Esophagus squamous epithelium (tissue), 5 donors: Measurements from ENCODE around the gene SLC15A5. TPM values are rescaled to one million over a fixed set of nuclear protein-coding genes. Genes with fewer than 3 reads are reported as not detected.

Experiments used
- DNase-seq: peaks from one replicate; lab custom pipeline; 2025; lab: John Stamatoyannopoulos, UW
- H3K27ac ChIP-seq, 4 donors: fragments of 200-600 bp; sonication (generic); one replicate each; pipeline ENCODE4 v1.5.1; 2016 to 2019; ENCODE audit warnings: mild to moderate bottlenecking in 1 of 4
- H3K27me3 ChIP-seq, 4 donors: fragments of 200-600 bp; sonication (generic); 1 replicate in 3 of 4; 2 replicates in 1 of 4; pipeline versions ENCODE4 v1.5.1 to v1.6.0; 2017 to 2021; ENCODE audit warnings: antibody characterized with exemption in 1 of 4
- H3K36me3 ChIP-seq, 3 donors: fragments of 200-600 bp; sonication (generic); one replicate each; pipeline ENCODE4 v1.5.1; 2016 to 2019
- H3K4me1 ChIP-seq, 3 donors: fragments of 200-600 bp; sonication (generic); one replicate each; pipeline ENCODE4 v1.5.1; 2017 to 2019
- H3K4me3 ChIP-seq, 4 donors: fragments of 200-600 bp; sonication (generic); 1 replicate in 3 of 4; 2 replicates in 1 of 4; pipeline ENCODE4 v1.5.1; 2016 to 2019; ENCODE audit warnings: mild to moderate bottlenecking in 2 of 4, moderate library complexity in 1 of 4
- H3K9me3 ChIP-seq, 3 donors: fragments of 200-600 bp; sonication (generic); one replicate each; pipeline ENCODE4 v1.5.1; 2016 to 2019
- CTCF ChIP-seq, 6 experiments: fragments of 450-650 bp in 4 of 6; fragments of 200-600 bp in 2 of 6; sonication (generic) in 2 of 6; IDR thresholded peaks; one replicate each; pipeline ENCODE4 v1.5.1; 2016 to 2019; ENCODE audit warnings: antibody characterized with exemption in 6 of 6, mild to moderate bottlenecking in 4 of 6, moderate library complexity in 4 of 6
- POLR2A ChIP-seq, 4 donors: fragments of 450-650 bp; IDR thresholded peaks; one replicate each; pipeline ENCODE4 v1.6.1; 2017; ENCODE audit warnings: antibody characterized with exemption in 4 of 4, mild to moderate bottlenecking in 4 of 4, moderate library complexity in 3 of 4
- WGBS, 2 donors: methylation state at CpG; one replicate each; pipeline ENCODE4 v1.1.5; 2018; 5-methylcytosine and 5-hydroxymethylcytosine counted together
- intact Hi-C: fragments of 100-400 bp; cut with DNase I; formaldehyde crosslinking; loops from one replicate; pipeline ENCODE4 v1.15.0; 2022
- total RNA-seq, 4 donors: library from RNA; depleted of rRNA; stranded (reverse); fragments of >200 nt; gene quantifications; one replicate each; pipeline ENCODE4 v1.1.0, GENCODE V29; 2016
- donor health status: DM: yes; HTN: yes; CAD: no.

Gene SLC15A5
- total RNA-seq, 4 donors from 2014 or later = not detected

- Histone ChIP-seq H3K27me3 (no peaks in the 10 kb centered on the region), H3K27ac (no peak overlapping the region), H3K4me3 (no peak overlapping the region), H3K36me3 (no peaks in the 10 kb centered on the region), H3K4me1 (peaks cover 0 to 12% (median 0%) of the 10 kb centered on the region in 3 donors), H3K9me3 (no peaks in the 10 kb centered on the region)
- no peak for DNase-seq
- 63 to 82% methylated on average over 1 of the region's 1 CpG for WGBS, 2 donors
- intact Hi-C loops = no loop called here
- TF ChIP-seq CTCF (IDR thresholded peaks at IDR 0.05) (no peak), POLR2A (IDR thresholded peaks at IDR 0.05) (no peak)
These were observed 45.5 kb upstream of the SLC15A5 start for GRCh38 chr12:16323010-16323409.

GRCh38 chr12:16310934-16311333 lies 33.4 kb upstream of the SLC15A5 start:
- Histone ChIP-seq H3K27ac (no peak overlapping the region), H3K36me3 (no peaks in the 10 kb centered on the region), H3K27me3 (no peaks in the 10 kb centered on the region), H3K4me3 (no peak overlapping the region), H3K9me3 (peaks cover 0 to 18% (median 0%) of the 10 kb centered on the region in 3 donors), H3K4me1 (no peaks in the 10 kb centered on the region)
- WGBS, 2 donors = 40 to 67% methylated on average over 1 of the region's 1 CpG
- intact Hi-C loops = no loop called here
- no peak for DNase-seq
- TF ChIP-seq POLR2A (IDR thresholded peaks at IDR 0.05) = no peak

GRCh38 chr12:16307856-16308475 lies 30.5 kb upstream of the SLC15A5 start:
- Histone ChIP-seq H3K27ac (no peak overlapping the region), H3K4me3 (no peak overlapping the region), H3K27me3 (no peaks in the 10 kb centered on the region), H3K9me3 (peaks cover 0 to 18% (median 0%) of the 10 kb centered on the region in 3 donors), H3K4me1 (no peaks in the 10 kb centered on the region), H3K36me3 (no peaks in the 10 kb centered on the region)
- no peak for TF ChIP-seq POLR2A (IDR thresholded peaks at IDR 0.05)
- no peak for TF ChIP-seq CTCF (IDR thresholded peaks at IDR 0.05)
- DNase-seq = no peak
- WGBS, 2 donors = 35 to 49% methylated on average over 3 of the region's 3 CpGs
- intact Hi-C loops = no loop called here

- H3K36me3 ChIP-seq = no peaks in the 10 kb centered on the region
- 37 to 54% methylated on average over 2 of the region's 2 CpGs for WGBS, 2 donors
- no peak overlapping the region for H3K27ac ChIP-seq
- no peaks in the 10 kb centered on the region for H3K4me1 ChIP-seq
- intact Hi-C loops = no loop called here
- no peaks in the 10 kb centered on the region for H3K27me3 ChIP-seq
- no peak overlapping the region for H3K4me3 ChIP-seq
- no peak for DNase-seq
- H3K9me3 ChIP-seq = peaks cover 0 to 6% (median 0%) of the 10 kb centered on the region in 3 donors
- no peak for TF ChIP-seq CTCF (IDR thresholded peaks at IDR 0.05)
These were observed 26.5 kb upstream of the SLC15A5 start for GRCh38 chr12:16303939-16304338.

- Histone ChIP-seq H3K36me3 (no peaks in the 10 kb centered on the region), H3K27me3 (no peaks in the 10 kb centered on the region), H3K4me1 (no peaks in the 10 kb centered on the region), H3K27ac (peak overlapping the region in 1 of 4 donors; percentile 12), H3K9me3 (no peaks in the 10 kb centered on the region), H3K4me3 (no peak overlapping the region)
- TF ChIP-seq POLR2A (IDR thresholded peaks at IDR 0.05) (no peak), CTCF (IDR thresholded peaks at IDR 0.05) (no peak)
- intact Hi-C loops = no loop called here
- no peak for DNase-seq
- WGBS, 2 donors = 82 to 83% methylated on average over 7 of the region's 7 CpGs
These were observed 23.3 kb upstream of the SLC15A5 start for GRCh38 chr12:16300736-16301135.
